ENCODE data around the gene SEC22B. TPM values are rescaled to one million over a fixed set of nuclear protein-coding genes. Genes with fewer than 3 reads are reported as not detected.
A peak's percentile ranks its signal among the peaks of the same experiment; 100 is the strongest.
"Not testable (repeated sequence)": the region's sequence is repeated elsewhere in the genome, so short reads cannot be mapped to it uniquely, and the experiment has no call there.

The SEC22B gene
- total RNA-seq (19.9 TPM), polyA plus RNA-seq (22.4 TPM)
- long read RNA-seq, donor 1, full-length matches to known transcripts = 2 of 2 reads
- long read RNA-seq, donor 1, partial matches to known transcripts = 0 of 2 reads
- long read RNA-seq, donor 1, other reads (novel, unspliced or antisense) = 0 of 2 reads
- long read RNA-seq, donor 2, full-length matches to known transcripts = 46 of 46 reads
- long read RNA-seq, donor 2, partial matches to known transcripts = 0 of 46 reads
- long read RNA-seq, donor 2, other reads (novel, unspliced or antisense) = 0 of 46 reads
- long read RNA-seq, donor 3, full-length matches to known transcripts = 53 of 58 reads
- long read RNA-seq, donor 3, partial matches to known transcripts = 5 of 58 reads
- long read RNA-seq, donor 3, other reads (novel, unspliced or antisense) = 0 of 58 reads
- long read RNA-seq, donor 4, full-length matches to known transcripts = 10 of 10 reads
- long read RNA-seq, donor 4, partial matches to known transcripts = 0 of 10 reads
- long read RNA-seq, donor 4, other reads (novel, unspliced or antisense) = 0 of 10 reads
- long read RNA-seq, donor 5, full-length matches to known transcripts = 39 of 47 reads
- long read RNA-seq, donor 5, partial matches to known transcripts = 8 of 47 reads
- long read RNA-seq, donor 5, other reads (novel, unspliced or antisense) = 0 of 47 reads
- long read RNA-seq, donor 6, full-length matches to known transcripts = 22 of 22 reads
- long read RNA-seq, donor 6, partial matches to known transcripts = 0 of 22 reads
- long read RNA-seq, donor 6, other reads (novel, unspliced or antisense) = 0 of 22 reads
- long read RNA-seq, donor 7, full-length matches to known transcripts = 30 of 30 reads
- long read RNA-seq, donor 7, partial matches to known transcripts = 0 of 30 reads
- long read RNA-seq, donor 7, other reads (novel, unspliced or antisense) = 0 of 30 reads
- long read RNA-seq, donor 8, full-length matches to known transcripts = 12 of 12 reads
- long read RNA-seq, donor 8, partial matches to known transcripts = 0 of 12 reads
- long read RNA-seq, donor 8, other reads (novel, unspliced or antisense) = 0 of 12 reads
- long read RNA-seq, donor 9, full-length matches to known transcripts = 27 of 27 reads
- long read RNA-seq, donor 9, partial matches to known transcripts = 0 of 27 reads
- long read RNA-seq, donor 9, other reads (novel, unspliced or antisense) = 0 of 27 reads
- long read RNA-seq, donor 10, full-length matches to known transcripts = 24 of 24 reads
- long read RNA-seq, donor 10, partial matches to known transcripts = 0 of 24 reads
- long read RNA-seq, donor 10, other reads (novel, unspliced or antisense) = 0 of 24 reads

DNA sequence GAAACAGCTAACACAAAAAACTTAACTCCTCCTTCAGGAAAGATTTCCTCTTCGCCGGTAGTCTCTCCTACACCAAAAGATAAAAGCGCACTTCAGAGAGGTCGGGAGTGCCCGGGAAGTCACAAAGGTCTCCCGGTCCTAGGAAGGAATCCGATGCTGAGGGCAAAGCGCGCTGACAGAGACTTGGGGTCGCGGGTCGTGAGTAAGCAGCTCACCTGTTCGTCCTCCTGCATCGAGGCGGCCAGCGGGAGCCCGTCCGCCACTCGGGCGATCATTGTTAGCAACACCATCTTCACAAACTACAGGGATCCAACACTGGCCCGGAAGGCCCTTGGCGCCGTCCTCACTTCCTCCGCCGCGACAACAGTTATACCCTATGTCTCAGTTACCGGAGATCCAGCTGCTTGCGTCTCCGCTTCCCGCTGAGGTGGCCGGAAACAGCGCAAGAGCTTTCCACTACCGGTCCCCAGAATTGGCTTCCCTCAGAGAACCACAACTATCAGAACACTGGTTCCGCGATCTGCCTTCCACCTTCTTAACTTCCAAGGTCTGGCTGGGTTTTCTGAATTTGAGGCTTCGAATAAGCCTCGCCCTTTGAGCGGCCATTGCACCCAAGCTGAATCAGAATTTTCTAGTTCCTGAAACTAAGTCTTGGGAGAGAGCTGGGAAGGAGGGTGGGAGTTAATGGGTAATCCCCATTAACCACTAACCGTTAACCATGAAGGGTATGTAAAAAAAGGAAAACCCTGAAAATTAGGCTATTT lies at the start of gene SEC22B:
SEC22B (minus strand) TSS at position 429 of the 764 bp plus-strand sequence; CDS start at position 290, 139 bp downstream.
- Histone ChIP-seq H3K9me3 (ENCODE audit: control insufficient read depth in 2 of 2, insufficient read depth in 1 of 2, low read length in 1 of 2) (no peaks in the 10 kb centered on the region), H3K36me3 (ENCODE audit: control insufficient read depth in 2 of 2, insufficient read depth in 2 of 2, low read length in 1 of 2) (no peaks in the 10 kb centered on the region), H3K27ac (ENCODE audit: low read depth in 1 of 2, low read length in 1 of 2) (peak within 1 kb of the TSS; percentile 89 to 94), H3K4me1 (ENCODE audit: control insufficient read depth in 2 of 2, insufficient read depth in 2 of 2, low read length in 2 of 2) (peaks cover 0 to 2% of the 10 kb centered on the region in 2 donors), H3K4me3 (ENCODE audit: low read length in 2 of 2) (peak within 1 kb of the TSS; percentile 92), H3K27me3 (ENCODE audit: control insufficient read depth in 2 of 2, insufficient read depth in 1 of 2, low read length in 1 of 2) (peaks cover 0 to 2% of the 10 kb centered on the region in 2 donors)
- DNase-seq (ENCODE audit: low read depth in 6 of 9, low spot score in 9 of 9) = peak; percentile 81 to 97 (median 91)
- 3% methylated on average over 39 of the region's 39 CpGs for WGBS

DNA sequence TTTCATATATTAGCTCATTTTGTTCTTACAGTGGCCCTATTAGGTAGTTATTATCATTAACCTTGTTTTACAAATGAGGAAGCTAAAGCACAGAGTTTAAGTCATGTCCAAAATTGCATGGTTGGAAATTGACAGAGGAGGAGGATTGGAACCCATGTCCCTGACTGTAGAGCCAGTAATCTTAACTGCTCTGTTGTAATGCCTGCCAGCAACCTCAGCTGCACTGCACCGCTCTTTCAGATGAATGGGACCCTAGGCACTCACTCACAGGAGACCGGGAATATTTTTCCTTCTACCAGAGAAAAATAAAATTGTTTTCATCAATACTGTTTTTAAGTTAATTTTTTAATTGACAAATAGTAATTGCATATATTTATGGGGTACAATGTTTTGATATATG lies 41.6 kb upstream of the SEC22B start:
- DNase-seq (ENCODE audit: low read depth in 6 of 9, low spot score in 9 of 9) = not testable (repeated sequence)
- 96% methylated on average over 2 of the region's 2 CpGs for WGBS

GRCh38 chr1:120217175-120217929 lies 41.0 kb upstream of the SEC22B start:
- H3K27ac ChIP-seq (ENCODE audit: low read depth in 1 of 2, low read length in 1 of 2); H3K27me3 ChIP-seq (ENCODE audit: control insufficient read depth in 2 of 2, insufficient read depth in 1 of 2, low read length in 1 of 2); H3K4me3 ChIP-seq (ENCODE audit: low read length in 2 of 2); H3K4me1 ChIP-seq (ENCODE audit: control insufficient read depth in 2 of 2, insufficient read depth in 2 of 2, low read length in 2 of 2); H3K9me3 ChIP-seq (ENCODE audit: control insufficient read depth in 2 of 2, insufficient read depth in 1 of 2, low read length in 1 of 2); DNase-seq (ENCODE audit: low read depth in 6 of 9, low spot score in 9 of 9); H3K36me3 ChIP-seq (ENCODE audit: control insufficient read depth in 2 of 2, insufficient read depth in 2 of 2, low read length in 1 of 2): not testable (repeated sequence)
- WGBS = 72% methylated on average over 2 of the region's 3 CpGs

More for the DNA sequence above, 41.6 kb upstream of the SEC22B start:
- H3K27me3 ChIP-seq (ENCODE audit: control insufficient read depth in 2 of 2, insufficient read depth in 1 of 2, low read length in 1 of 2); H3K4me1 ChIP-seq (ENCODE audit: control insufficient read depth in 2 of 2, insufficient read depth in 2 of 2, low read length in 2 of 2); H3K4me3 ChIP-seq (ENCODE audit: low read length in 2 of 2); H3K27ac ChIP-seq (ENCODE audit: low read depth in 1 of 2, low read length in 1 of 2); H3K36me3 ChIP-seq (ENCODE audit: control insufficient read depth in 2 of 2, insufficient read depth in 2 of 2, low read length in 1 of 2); H3K9me3 ChIP-seq (ENCODE audit: control insufficient read depth in 2 of 2, insufficient read depth in 1 of 2, low read length in 1 of 2): not testable (repeated sequence)

- not testable (repeated sequence) for H3K4me3 ChIP-seq (ENCODE audit: low read length in 2 of 2); H3K4me1 ChIP-seq (ENCODE audit: control insufficient read depth in 2 of 2, insufficient read depth in 2 of 2, low read length in 2 of 2); H3K9me3 ChIP-seq (ENCODE audit: control insufficient read depth in 2 of 2, insufficient read depth in 1 of 2, low read length in 1 of 2); DNase-seq (ENCODE audit: low read depth in 6 of 9, low spot score in 9 of 9); H3K36me3 ChIP-seq (ENCODE audit: control insufficient read depth in 2 of 2, insufficient read depth in 2 of 2, low read length in 1 of 2); H3K27ac ChIP-seq (ENCODE audit: low read depth in 1 of 2, low read length in 1 of 2); H3K27me3 ChIP-seq (ENCODE audit: control insufficient read depth in 2 of 2, insufficient read depth in 1 of 2, low read length in 1 of 2)
- no CpG with 5 or more reads among the region's 2 CpGs for WGBS
Observed at GRCh38 chr1:120213606-120214005, 37.3 kb upstream of the SEC22B start.

DNA sequence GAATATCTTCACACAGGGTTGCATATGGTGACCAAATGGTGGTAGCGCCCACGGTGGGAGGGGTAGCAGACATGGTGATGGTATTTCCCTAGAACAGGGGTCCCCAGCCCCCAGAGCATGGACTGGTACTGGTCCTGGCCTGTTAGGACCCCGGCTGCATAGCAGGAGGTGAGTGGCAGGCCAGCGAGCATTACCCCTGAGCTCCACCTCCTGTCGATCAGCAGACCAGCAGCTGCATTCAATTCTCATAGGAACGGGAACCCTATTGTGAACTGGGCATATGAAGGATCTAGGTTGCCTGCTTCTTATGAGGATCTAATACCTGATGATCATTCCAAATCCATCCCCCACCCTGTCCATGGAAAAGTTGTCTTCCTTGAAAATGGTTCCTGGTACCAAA lies 34.4 kb upstream of the SEC22B start:
- DNase-seq (ENCODE audit: low read depth in 6 of 9, low spot score in 9 of 9); H3K9me3 ChIP-seq (ENCODE audit: control insufficient read depth in 2 of 2, insufficient read depth in 1 of 2, low read length in 1 of 2): not testable (repeated sequence)
- no CpG with 5 or more reads among the region's 6 CpGs for WGBS

DNA sequence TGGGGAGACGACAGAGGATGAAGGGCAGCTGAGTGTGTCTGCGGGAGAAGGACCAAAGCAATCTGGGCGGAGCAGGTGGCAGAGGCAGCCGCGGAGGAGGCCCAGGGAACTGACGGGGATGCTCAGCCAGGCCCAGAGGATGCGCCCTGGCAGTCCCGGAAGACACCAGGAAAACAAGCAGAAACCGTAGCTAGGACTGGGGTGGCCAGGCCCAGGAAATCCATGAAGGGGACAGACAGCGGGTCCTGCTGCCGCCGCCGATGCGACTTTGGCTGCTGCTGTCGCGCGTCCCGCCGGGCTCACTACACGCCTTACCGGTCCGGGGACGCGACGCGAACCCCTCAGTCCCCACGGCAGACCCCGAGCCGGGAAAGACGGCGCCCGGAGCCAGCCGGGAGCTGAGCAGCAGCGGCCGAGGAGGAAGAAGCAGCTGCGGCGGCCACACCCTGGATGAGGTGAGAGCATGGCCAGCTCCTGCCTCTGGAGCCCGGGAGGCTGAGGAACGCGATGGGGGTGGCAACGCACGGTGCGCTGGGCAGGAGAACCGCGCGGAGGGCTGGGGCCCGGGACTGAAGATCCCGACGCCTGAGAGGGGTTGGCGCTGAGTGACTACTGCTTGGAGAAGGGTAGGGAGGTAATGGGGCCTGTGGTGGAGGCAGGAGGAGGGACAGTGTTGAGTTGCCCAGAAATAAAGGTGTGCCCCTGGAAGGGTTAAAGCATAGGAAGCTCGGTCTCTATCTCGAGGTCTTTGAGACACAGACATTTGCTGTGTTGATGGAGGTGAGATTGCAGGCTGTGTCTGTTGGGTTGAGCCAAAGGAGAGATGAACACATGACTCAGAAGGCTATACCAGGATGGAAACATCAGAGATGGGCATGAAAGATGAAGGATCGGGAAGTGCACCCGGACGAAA lies 20.8 kb upstream of the SEC22B start:
- DNase-seq (ENCODE audit: low read depth in 6 of 9, low spot score in 9 of 9) = peak in 1 of 9 donors; percentile 0
- WGBS = 12% methylated on average over 45 of the region's 55 CpGs
- H3K36me3 ChIP-seq (ENCODE audit: control insufficient read depth in 2 of 2, insufficient read depth in 2 of 2, low read length in 1 of 2); H3K9me3 ChIP-seq (ENCODE audit: control insufficient read depth in 2 of 2, insufficient read depth in 1 of 2, low read length in 1 of 2); H3K4me1 ChIP-seq (ENCODE audit: control insufficient read depth in 2 of 2, insufficient read depth in 2 of 2, low read length in 2 of 2); H3K27ac ChIP-seq (ENCODE audit: low read depth in 1 of 2, low read length in 1 of 2); H3K4me3 ChIP-seq (ENCODE audit: low read length in 2 of 2); H3K27me3 ChIP-seq (ENCODE audit: control insufficient read depth in 2 of 2, insufficient read depth in 1 of 2, low read length in 1 of 2): not testable (repeated sequence)

More for the DNA sequence above, 34.4 kb upstream of the SEC22B start:
- H3K4me3 ChIP-seq (ENCODE audit: low read length in 2 of 2); H3K4me1 ChIP-seq (ENCODE audit: control insufficient read depth in 2 of 2, insufficient read depth in 2 of 2, low read length in 2 of 2); H3K27ac ChIP-seq (ENCODE audit: low read depth in 1 of 2, low read length in 1 of 2); H3K36me3 ChIP-seq (ENCODE audit: control insufficient read depth in 2 of 2, insufficient read depth in 2 of 2, low read length in 1 of 2); H3K27me3 ChIP-seq (ENCODE audit: control insufficient read depth in 2 of 2, insufficient read depth in 1 of 2, low read length in 1 of 2): not testable (repeated sequence)

- not testable (repeated sequence) for H3K36me3 ChIP-seq (ENCODE audit: control insufficient read depth in 2 of 2, insufficient read depth in 2 of 2, low read length in 1 of 2); H3K27ac ChIP-seq (ENCODE audit: low read depth in 1 of 2, low read length in 1 of 2); H3K4me1 ChIP-seq (ENCODE audit: control insufficient read depth in 2 of 2, insufficient read depth in 2 of 2, low read length in 2 of 2); H3K27me3 ChIP-seq (ENCODE audit: control insufficient read depth in 2 of 2, insufficient read depth in 1 of 2, low read length in 1 of 2); DNase-seq (ENCODE audit: low read depth in 6 of 9, low spot score in 9 of 9); H3K4me3 ChIP-seq (ENCODE audit: low read length in 2 of 2); H3K9me3 ChIP-seq (ENCODE audit: control insufficient read depth in 2 of 2, insufficient read depth in 1 of 2, low read length in 1 of 2)
- 98% methylated on average over 2 of the region's 3 CpGs for WGBS
Observed at GRCh38 chr1:120188626-120189025, 12.3 kb upstream of the SEC22B start.
